Adrenal gland (tissue), 12 donors: ENCODE measurements around the gene PRICKLE1. TPM values are rescaled to one million over a fixed set of nuclear protein-coding genes. Genes with fewer than 3 reads are reported as not detected.

Experiments used
- DNase-seq, 7 donors: peaks; one replicate each; pipeline ENCODE4 v3.0.0-alpha.2; 2019 to 2020
- H3K27ac ChIP-seq, 5 donors: fragments of 200-600 bp; sonication (generic) in 4 of 5; 1 replicate in 3 of 5; 2 replicates in 2 of 5; pipeline versions ENCODE4 v1.5.1 to v1.8.0; 2016 to 2020; ENCODE audit warnings: mild to moderate bottlenecking in 1 of 5
- H3K27me3 ChIP-seq: fragments of 200-600 bp; 2 replicates; pipeline ENCODE4 v1.8.0; 2021
- H3K36me3 ChIP-seq, 2 donors: fragments of 200-600 bp; replicated peaks in 1 of 2; 1 replicate in 1 of 2; 2 replicates in 1 of 2; pipeline versions ENCODE4 v1.5.1 to v1.8.0; 2018 to 2022
- H3K4me1 ChIP-seq, 2 donors: fragments of 200-600 bp; replicated peaks in 1 of 2; 1 replicate in 1 of 2; 2 replicates in 1 of 2; pipeline versions ENCODE4 v1.5.1 to v1.8.0; 2018 to 2021
- H3K4me3 ChIP-seq, 4 donors: fragments of 200-600 bp; sonication (generic) in 3 of 4; one replicate each; pipeline ENCODE4 v1.5.1; 2016 to 2018
- H3K9me3 ChIP-seq, 3 donors: fragments of 200-600 bp; sonication (generic) in 1 of 3; replicated peaks in 1 of 3; 1 replicate in 2 of 3; 2 replicates in 1 of 3; pipeline versions ENCODE4 v1.5.1 to v1.8.0; 2016 to 2021
- POLR2A ChIP-seq, 2 donors: fragments of 450-650 bp; IDR thresholded peaks; one replicate each; pipeline ENCODE4 v1.6.1; 2017; ENCODE audit warnings: antibody characterized with exemption in 2 of 2, mild to moderate bottlenecking in 2 of 2, moderate library complexity in 1 of 2
- WGBS, 4 donors: extraction: QIAGEN DNeasy Blood & Tissue Kit in 2 of 4; methylation state at CpG; one replicate each; pipeline versions ENCODE4 v1.1.5 to v1.1.7; 2013 to 2017; 5-methylcytosine and 5-hydroxymethylcytosine counted together
- intact Hi-C, 2 donors: fragments of 100-400 bp; cut with DNase I; formaldehyde crosslinking; loops; one replicate each; pipeline versions ENCODE4 v1.14.1 to v1.15.0; 2022 to 2023
- polyA plus RNA-seq, 3 donors: library from polyadenylated mRNA; stranded (reverse); fragments of 200-250 nt in 2 of 3; fragments of 350-450 nt in 1 of 3; fragmentation: Illumina TruSeq in 1 of 3; extraction: RNeasy Lipid Tissue Mini Kit (QIAGEN cat#74804) in 1 of 3; gene quantifications; one replicate each; pipeline ENCODE4 v1.2.3, GENCODE V29; 2013 to 2014
- total RNA-seq, 9 donors: library from RNA; depleted of rRNA in 4 of 9; stranded (reverse); fragments of >200 nt in 4 of 9; fragments of 120-200 nt in 1 of 9; fragmentation: NEBNext Ultra II Directional in 1 of 9; extraction: Animal tissue kit (Norgen Biotek cat#: 25700) in 1 of 9; gene quantifications; one replicate each; pipeline versions ENCODE4 v1.1.0 to v1.2.4, GENCODE V29; 2013 to 2023
- TF ChIP-seq, protein P1 (sequence below), 6 experiments: fragments of 450-650 bp in 4 of 6; fragments of 200-600 bp in 2 of 6; sonication (generic) in 1 of 6; IDR thresholded peaks; 1 replicate in 5 of 6; 2 replicates in 1 of 6; pipeline versions ENCODE4 v1.5.1 to v1.8.0; 2016 to 2021; ENCODE audit warnings: antibody characterized with exemption in 6 of 6, mild to moderate bottlenecking in 2 of 6, moderate library complexity in 1 of 6
- donor health status: healthy with polysubstance abuse.
- donor health status: Bipolar disorder and iron deficiency.
- donor health status: DM: yes; HTN: yes; CAD: no.
- donor health status: DM: no; HTN: no; CAD: no.
- donor health status: DM: no; HTN: no; CAD: no.
- donor health status: DM: yes; HTN: yes; CAD: no.

PRICKLE1 gene
- total and polyA plus RNA-seq, 12 donors = 1.0 to 13.2 (median 5.1) TPM

GRCh38 chr12:42633594-42633993, 44.0 kb upstream of the PRICKLE1 start:
- Histone ChIP-seq H3K36me3 (no peaks in the 10 kb centered on the region), H3K4me3 (no peak overlapping the region), H3K9me3 (no peaks in the 10 kb centered on the region), H3K27me3 (no peaks in the 10 kb centered on the region), H3K27ac (no peak overlapping the region), H3K4me1 (no peaks in the 10 kb centered on the region)
- no peak for DNase-seq
- TF ChIP-seq, protein P1, sequence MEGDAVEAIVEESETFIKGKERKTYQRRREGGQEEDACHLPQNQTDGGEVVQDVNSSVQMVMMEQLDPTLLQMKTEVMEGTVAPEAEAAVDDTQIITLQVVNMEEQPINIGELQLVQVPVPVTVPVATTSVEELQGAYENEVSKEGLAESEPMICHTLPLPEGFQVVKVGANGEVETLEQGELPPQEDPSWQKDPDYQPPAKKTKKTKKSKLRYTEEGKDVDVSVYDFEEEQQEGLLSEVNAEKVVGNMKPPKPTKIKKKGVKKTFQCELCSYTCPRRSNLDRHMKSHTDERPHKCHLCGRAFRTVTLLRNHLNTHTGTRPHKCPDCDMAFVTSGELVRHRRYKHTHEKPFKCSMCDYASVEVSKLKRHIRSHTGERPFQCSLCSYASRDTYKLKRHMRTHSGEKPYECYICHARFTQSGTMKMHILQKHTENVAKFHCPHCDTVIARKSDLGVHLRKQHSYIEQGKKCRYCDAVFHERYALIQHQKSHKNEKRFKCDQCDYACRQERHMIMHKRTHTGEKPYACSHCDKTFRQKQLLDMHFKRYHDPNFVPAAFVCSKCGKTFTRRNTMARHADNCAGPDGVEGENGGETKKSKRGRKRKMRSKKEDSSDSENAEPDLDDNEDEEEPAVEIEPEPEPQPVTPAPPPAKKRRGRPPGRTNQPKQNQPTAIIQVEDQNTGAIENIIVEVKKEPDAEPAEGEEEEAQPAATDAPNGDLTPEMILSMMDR (IDR thresholded peaks at IDR 0.05) = no peak
- TF ChIP-seq POLR2A (IDR thresholded peaks at IDR 0.05) = no peak
- 53 to 68% (median 64%) methylated on average over 4 of the region's 4 CpGs for WGBS, 4 donors
- intact Hi-C loops = no loop called here

DNA sequence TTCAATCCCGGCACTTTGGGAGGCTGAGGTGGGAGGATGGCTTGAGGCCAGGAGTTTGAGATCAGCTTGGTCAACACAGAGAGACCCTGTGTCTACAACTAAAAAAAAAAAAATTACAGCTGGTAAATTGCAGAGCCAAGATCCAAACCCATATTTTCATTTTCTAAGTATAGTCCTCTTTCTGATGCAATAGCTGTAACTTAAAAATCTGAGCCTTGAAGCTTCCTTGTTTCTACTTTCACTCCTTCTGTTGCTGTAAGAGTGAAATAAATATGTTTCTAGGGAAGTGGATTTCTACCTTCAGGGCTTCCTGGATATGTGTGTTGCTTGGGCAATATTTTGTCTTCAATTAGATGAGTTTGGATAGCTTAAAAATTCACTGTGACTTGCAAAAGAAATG, 42.0 kb upstream of the PRICKLE1 start:
- Histone ChIP-seq H3K4me3 (no peak overlapping the region), H3K36me3 (no peaks in the 10 kb centered on the region), H3K9me3 (no peaks in the 10 kb centered on the region), H3K27me3 (no peaks in the 10 kb centered on the region), H3K4me1 (no peaks in the 10 kb centered on the region), H3K27ac (no peak overlapping the region)
- no peak for TF ChIP-seq POLR2A (IDR thresholded peaks at IDR 0.05)
- TF ChIP-seq, protein P1 (IDR thresholded peaks at IDR 0.05) = no peak
- no peak for DNase-seq
- 79 to 85% (median 81%) methylated on average over 1 of the region's 1 CpG for WGBS, 4 donors
- intact Hi-C loops = no loop called here

GRCh38 chr12:42630314-42630713, 40.8 kb upstream of the PRICKLE1 start:
- no peaks in the 10 kb centered on the region for H3K36me3 ChIP-seq
- H3K27ac ChIP-seq = no peak overlapping the region
- H3K9me3 ChIP-seq = no peaks in the 10 kb centered on the region
- TF ChIP-seq POLR2A (IDR thresholded peaks at IDR 0.05) = no peak
- TF ChIP-seq, protein P1 (IDR thresholded peaks at IDR 0.05) = no peak
- H3K4me3 ChIP-seq = no peak overlapping the region
- intact Hi-C loops = no loop called here
- no peak for DNase-seq
- 50 to 70% (median 62%) methylated on average over 1 of the region's 1 CpG for WGBS, 4 donors
- H3K4me1 ChIP-seq = no peaks in the 10 kb centered on the region
- H3K27me3 ChIP-seq = no peaks in the 10 kb centered on the region

DNA sequence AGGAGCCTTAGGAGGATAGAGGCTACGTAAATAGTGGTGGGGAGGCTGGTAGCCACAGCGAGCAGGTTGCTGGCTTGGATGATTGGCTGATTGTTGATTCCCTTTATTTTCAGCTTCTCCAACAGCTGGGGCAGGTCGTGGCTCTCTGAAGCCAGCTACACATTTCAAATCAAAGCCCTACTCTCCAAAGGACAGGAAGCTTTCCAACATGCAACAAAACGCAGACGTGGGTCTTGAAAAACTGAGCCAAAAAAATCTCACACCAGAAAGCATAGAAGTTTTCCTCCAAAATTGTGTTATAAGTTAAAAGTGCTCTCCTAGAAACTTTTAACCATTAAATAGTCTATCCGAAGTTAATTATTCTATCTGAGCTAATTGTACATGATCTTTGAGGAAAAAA, 37.6 kb upstream of the PRICKLE1 start:
- intact Hi-C loops = no loop called here
- DNase-seq = no peak
- Histone ChIP-seq H3K36me3 (no peaks in the 10 kb centered on the region), H3K27me3 (no peaks in the 10 kb centered on the region), H3K4me3 (no peak overlapping the region), H3K27ac (no peak overlapping the region), H3K9me3 (no peaks in the 10 kb centered on the region), H3K4me1 (no peaks in the 10 kb centered on the region)
- TF ChIP-seq, protein P1 (IDR thresholded peaks at IDR 0.05) = no peak
- no peak for TF ChIP-seq POLR2A (IDR thresholded peaks at IDR 0.05)
- 39 to 61% (median 57%) methylated on average over 6 of the region's 6 CpGs for WGBS, 4 donors
